ENCODE measurements around the gene LAMB2.

DNA sequence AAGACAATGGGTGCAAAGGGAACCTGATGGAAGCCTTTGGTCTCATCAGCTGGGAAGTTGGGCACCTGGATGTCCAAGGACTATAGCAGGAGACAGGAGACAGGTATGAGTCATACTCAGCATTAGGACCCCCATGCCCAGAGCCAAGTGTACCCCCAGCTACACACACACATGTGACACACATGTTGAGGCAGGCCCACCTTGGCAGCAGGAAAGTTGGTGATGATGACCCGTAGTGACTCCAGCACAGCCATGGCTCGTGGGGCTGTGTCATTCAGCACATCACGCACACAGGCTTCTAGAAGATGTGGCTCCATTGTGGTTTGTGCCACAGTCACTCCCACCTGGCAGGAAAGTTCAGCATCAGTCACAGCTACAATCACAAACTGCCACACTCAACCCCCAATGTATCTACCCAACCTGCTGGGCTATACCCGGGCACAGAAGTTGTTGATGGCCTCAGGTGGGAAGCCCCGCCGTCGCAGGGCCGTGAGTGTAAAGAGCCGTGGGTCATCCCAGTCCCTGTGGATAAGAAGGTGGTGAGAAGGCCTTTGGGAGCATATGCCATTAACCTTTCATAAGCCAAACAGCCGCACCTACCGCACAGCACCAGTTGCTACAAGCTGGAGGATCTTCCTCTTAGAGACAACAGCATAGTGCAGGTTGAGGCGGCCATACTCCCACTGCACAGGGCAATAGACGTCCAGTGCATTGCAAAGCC lies 33.8 kb downstream of the LAMB2 start:
- no peak for TF ChIP-seq NBN (IDR thresholded peaks at IDR 0.05)
- TF ChIP-seq ZZZ3 (IDR thresholded peaks at IDR 0.05; ENCODE audit: control insufficient read depth, insufficient read length, low read depth): no peak
- TF ChIP-seq JUNB (IDR thresholded peaks at IDR 0.05): no peak
- no peak for TF ChIP-seq PAX8 (IDR thresholded peaks at IDR 0.05)
- TF ChIP-seq, protein P1, sequence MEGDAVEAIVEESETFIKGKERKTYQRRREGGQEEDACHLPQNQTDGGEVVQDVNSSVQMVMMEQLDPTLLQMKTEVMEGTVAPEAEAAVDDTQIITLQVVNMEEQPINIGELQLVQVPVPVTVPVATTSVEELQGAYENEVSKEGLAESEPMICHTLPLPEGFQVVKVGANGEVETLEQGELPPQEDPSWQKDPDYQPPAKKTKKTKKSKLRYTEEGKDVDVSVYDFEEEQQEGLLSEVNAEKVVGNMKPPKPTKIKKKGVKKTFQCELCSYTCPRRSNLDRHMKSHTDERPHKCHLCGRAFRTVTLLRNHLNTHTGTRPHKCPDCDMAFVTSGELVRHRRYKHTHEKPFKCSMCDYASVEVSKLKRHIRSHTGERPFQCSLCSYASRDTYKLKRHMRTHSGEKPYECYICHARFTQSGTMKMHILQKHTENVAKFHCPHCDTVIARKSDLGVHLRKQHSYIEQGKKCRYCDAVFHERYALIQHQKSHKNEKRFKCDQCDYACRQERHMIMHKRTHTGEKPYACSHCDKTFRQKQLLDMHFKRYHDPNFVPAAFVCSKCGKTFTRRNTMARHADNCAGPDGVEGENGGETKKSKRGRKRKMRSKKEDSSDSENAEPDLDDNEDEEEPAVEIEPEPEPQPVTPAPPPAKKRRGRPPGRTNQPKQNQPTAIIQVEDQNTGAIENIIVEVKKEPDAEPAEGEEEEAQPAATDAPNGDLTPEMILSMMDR (IDR thresholded peaks at IDR 0.05 in 2 of 3, conservative IDR thresholded peaks at IDR 0.05 in 1 of 3; ENCODE audit: control insufficient read depth in 2 of 3, extremely low read depth in 1 of 3, insufficient read depth in 1 of 3, low read depth in 3 of 3, low read length in 3 of 3): no peak
- no peak for TF ChIP-seq BHLHE40 (IDR thresholded peaks at IDR 0.05; ENCODE audit: borderline replicate concordance in 1 of 2, low read depth in 2 of 2, low read length in 1 of 2)
